DMS53 treated with DMSO at 0.1 percent for 48 hours (cell line): ENCODE results near the gene SENP7.

ENCODE experiments used
- DNase-seq: peaks from one replicate; lab custom pipeline; 2025; ENCODE audit not compliant: unreplicated experiment; lab: John Stamatoyannopoulos, UW

SENP7 gene

GRCh38 chr3:101278727-101279126 is 234.3 kb downstream of the SENP7 start:
- DNase-seq = no peak
